ENCODE data around the gene ARID1A. TPM values are rescaled to one million over a fixed set of nuclear protein-coding genes. Genes with fewer than 3 reads are reported as not detected.
A peak's percentile ranks its signal among the peaks of the same experiment; 100 is the strongest.
"Not testable (repeated sequence)": the region's sequence is repeated elsewhere in the genome, so short reads cannot be mapped to it uniquely, and the experiment has no call there.

ARID1A gene
- total RNA-seq = 10 to 100 TPM; 22.2 to 36.4 (median 29.4) TPM
- long read RNA-seq, partial matches to known transcripts = 0 of 5 reads
- long read RNA-seq, other reads (novel, unspliced or antisense) = 1 of 5 reads

DNA sequence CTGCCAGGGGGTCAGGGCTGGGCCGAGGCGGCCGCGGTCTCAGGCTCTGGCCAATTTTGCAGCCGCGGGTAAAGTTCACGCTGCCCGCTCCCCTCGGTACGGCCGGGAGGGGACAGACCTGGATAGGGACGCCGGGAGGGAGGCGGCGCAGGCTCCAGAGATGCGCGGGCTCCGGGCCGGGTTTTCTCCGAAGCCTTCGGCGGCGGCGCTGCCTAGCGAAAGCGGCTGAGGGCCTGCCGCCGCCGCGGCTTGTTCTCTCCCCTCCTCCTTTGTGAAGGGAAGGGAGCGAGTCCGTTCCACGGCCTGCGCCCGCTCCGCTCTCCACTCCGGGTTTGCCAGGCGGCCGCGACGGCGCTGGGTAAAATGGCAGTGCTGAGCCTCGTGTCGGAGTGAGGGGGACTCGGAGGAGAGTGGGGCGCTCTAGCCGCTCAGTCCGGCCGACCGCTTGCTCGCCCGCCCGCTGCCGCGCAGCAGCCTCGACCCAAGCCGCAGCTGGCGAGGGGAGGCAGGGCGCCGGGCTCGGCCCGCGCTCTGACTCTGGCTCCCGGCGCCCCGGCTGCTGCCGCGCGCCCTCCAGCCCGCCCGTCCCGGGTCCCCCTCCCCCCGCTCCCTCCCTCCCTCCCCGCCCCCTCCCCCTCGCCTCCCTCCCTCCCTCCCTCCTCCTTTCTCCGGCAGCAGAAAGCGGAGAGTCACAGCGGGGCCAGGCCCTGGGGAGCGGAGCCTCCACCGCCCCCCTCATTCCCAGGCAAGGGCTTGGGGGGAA is at the start of gene ARID1A:
Gene ARID1A (plus strand): TSS at position 660 of the 763 bp plus-strand sequence. CDS start 389 bp downstream, outside the sequence.
- WGBS (ENCODE audit: insufficient coverage, low coverage, low lambda C conversion rate, missing lambda C conversion rate) = 0% methylated on average over 10 of the region's 80 CpGs
- H3K4me1 ChIP-seq = peaks cover 8 to 54% (median 24%) of the 10 kb centered on the region in 4 donors
- intact Hi-C loops (cut with DNase I) = no loop called here

DNA sequence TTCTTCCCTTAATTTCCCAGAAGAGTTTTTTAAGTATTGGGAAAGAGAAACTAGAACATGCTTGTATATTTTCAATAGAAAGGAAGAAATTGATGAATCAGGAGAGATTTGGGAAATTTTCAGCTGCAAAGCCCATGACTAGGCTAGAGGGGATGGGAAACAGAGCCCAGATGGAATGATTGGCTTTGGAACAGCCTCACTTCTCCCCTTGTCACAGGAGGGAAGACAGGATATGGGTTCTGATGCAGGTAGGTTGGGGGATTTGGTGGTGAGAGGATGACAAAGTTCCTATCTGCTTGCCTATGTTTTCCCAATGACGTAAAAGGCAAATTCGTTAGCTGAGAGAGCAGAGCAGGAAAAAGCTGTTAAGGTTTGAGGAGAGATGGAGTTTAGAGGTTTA is 31.0 kb upstream of the ARID1A start:
- ATAC-seq (no peak), DNase-seq (no peak)
- WGBS (ENCODE audit: insufficient coverage, low coverage, low lambda C conversion rate, missing lambda C conversion rate) = 82% methylated on average over 2 of the region's 2 CpGs
- H3K9me3 ChIP-seq = no peaks in the 10 kb centered on the region
- H3K27me3 ChIP-seq = no peaks in the 10 kb centered on the region
- H3K4me1 ChIP-seq = no peaks in the 10 kb centered on the region
- H3K4me3 ChIP-seq = no peak overlapping the region
- no peak for TF ChIP-seq POLR2A (IDR thresholded peaks at IDR 0.05)
- TF ChIP-seq, protein P1, sequence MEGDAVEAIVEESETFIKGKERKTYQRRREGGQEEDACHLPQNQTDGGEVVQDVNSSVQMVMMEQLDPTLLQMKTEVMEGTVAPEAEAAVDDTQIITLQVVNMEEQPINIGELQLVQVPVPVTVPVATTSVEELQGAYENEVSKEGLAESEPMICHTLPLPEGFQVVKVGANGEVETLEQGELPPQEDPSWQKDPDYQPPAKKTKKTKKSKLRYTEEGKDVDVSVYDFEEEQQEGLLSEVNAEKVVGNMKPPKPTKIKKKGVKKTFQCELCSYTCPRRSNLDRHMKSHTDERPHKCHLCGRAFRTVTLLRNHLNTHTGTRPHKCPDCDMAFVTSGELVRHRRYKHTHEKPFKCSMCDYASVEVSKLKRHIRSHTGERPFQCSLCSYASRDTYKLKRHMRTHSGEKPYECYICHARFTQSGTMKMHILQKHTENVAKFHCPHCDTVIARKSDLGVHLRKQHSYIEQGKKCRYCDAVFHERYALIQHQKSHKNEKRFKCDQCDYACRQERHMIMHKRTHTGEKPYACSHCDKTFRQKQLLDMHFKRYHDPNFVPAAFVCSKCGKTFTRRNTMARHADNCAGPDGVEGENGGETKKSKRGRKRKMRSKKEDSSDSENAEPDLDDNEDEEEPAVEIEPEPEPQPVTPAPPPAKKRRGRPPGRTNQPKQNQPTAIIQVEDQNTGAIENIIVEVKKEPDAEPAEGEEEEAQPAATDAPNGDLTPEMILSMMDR (IDR thresholded peaks at IDR 0.05) = no peak
- H3K36me3 ChIP-seq = no peaks in the 10 kb centered on the region
- H3K27ac ChIP-seq = no peak overlapping the region
- intact Hi-C loops (cut with DNase I) = no loop called here

More for the DNA sequence above, at the start of gene ARID1A:
- H3K4me3 ChIP-seq = peak within 1 kb of the TSS; percentile 72 to 87 (median 75)
- peak within 1 kb of the TSS; percentile 96 to 97 (median 97) for H3K27ac ChIP-seq
- ATAC-seq (peak; percentile 66 to 84 (median 73)), DNase-seq (peak; percentile 96 to 98 (median 98))
- H3K27me3 ChIP-seq = no peaks in the 10 kb centered on the region
- H3K36me3 ChIP-seq = no peaks in the 10 kb centered on the region
- H3K9me3 ChIP-seq = no peaks in the 10 kb centered on the region
- TF ChIP-seq POLR2A (IDR thresholded peaks at IDR 0.05) = peak; percentile 90
- TF ChIP-seq, protein P1 (IDR thresholded peaks at IDR 0.05) = peak in 2 of 4 donors; percentile 13 to 17

DNA sequence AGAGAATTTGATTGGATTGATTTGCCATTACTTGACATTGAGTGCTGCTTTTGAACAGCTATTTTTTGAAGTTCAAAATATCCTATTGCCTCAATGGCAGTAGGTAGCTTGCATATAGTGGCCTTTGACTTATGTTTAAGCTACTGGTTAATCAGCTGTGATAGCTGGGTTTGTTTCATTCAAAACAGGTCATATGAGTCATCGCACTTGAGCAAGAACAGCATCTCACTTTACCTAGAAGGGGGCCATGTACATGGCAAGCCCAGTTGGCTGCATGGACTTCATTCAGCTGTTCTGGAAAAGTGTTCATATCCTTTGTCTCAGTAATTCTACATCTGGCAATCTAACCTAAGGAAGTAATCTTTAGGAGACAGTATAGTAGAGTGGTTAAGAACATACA is 29.0 kb upstream of the ARID1A start:
- peak in 1 of 4 donors; percentile 16 for ATAC-seq
- H3K4me1 ChIP-seq = no peaks in the 10 kb centered on the region
- no peak for DNase-seq
- H3K27ac ChIP-seq = no peak overlapping the region
- WGBS (ENCODE audit: insufficient coverage, low coverage, low lambda C conversion rate, missing lambda C conversion rate) = 100% methylated on average over 1 of the region's 1 CpG
- H3K9me3 ChIP-seq = no peaks in the 10 kb centered on the region
- no peaks in the 10 kb centered on the region for H3K36me3 ChIP-seq
- no peak overlapping the region for H3K4me3 ChIP-seq
- TF ChIP-seq, protein P1 (IDR thresholded peaks at IDR 0.05) = no peak
- no peak for TF ChIP-seq POLR2A (IDR thresholded peaks at IDR 0.05)
- no peaks in the 10 kb centered on the region for H3K27me3 ChIP-seq
- intact Hi-C loops (cut with DNase I) = no loop called here

DNA sequence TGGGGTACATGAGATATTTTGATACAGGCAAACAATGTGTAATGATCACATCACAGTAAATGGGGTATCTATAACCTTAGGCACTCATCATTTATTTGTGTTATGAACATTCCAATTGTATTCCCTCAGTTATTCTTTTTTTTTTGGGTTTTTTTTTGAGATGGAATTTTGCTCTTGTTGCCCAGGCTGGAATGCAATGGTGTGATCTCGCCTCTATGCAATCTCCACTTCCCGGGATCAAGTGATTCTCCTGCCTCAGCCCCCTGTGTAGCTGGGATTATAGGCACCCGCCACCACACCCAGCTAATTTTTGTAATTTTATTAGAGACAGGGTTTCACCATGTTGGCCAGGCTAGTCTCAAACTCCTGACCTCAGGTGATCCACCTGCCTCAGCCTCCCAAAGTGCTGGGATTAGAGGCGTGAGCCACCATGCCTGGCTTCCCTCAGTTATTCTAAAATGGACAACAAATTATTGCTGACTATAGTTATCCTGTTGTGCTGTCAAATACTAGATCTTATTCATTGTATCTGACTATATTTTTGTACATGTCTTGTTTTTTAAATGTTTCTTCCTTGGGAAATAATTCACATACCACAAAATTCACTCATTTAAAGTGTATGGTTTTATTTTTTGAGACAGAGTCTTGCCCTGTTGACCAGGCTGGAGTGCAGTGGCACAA is 27.6 kb upstream of the ARID1A start:
- H3K36me3 ChIP-seq; intact Hi-C loops (cut with DNase I); DNase-seq; H3K9me3 ChIP-seq; H3K27me3 ChIP-seq; H3K27ac ChIP-seq; ATAC-seq; H3K4me1 ChIP-seq; H3K4me3 ChIP-seq: not testable (repeated sequence)
- WGBS (ENCODE audit: insufficient coverage, low coverage, low lambda C conversion rate, missing lambda C conversion rate) = 83% methylated on average over 3 of the region's 4 CpGs

Data from right lobe of liver (tissue), 6 donors.